ENCODE results near the gene PI4KA.
"Not testable (repeated sequence)": the region's sequence is repeated elsewhere in the genome, so short reads cannot be mapped to it uniquely, and the experiment has no call there.

PI4KA gene

GRCh38 chr22:20668226-20668625 is 190.4 kb downstream of the PI4KA start:
- not testable (repeated sequence) for H3K79me2 ChIP-seq (ENCODE audit: low read length); H3K4me1 ChIP-seq (ENCODE audit: low read length); H2AFZ ChIP-seq (ENCODE audit: low read depth, low read length); H4K20me1 ChIP-seq (ENCODE audit: insufficient read depth, low read length); H3K27me3 ChIP-seq (ENCODE audit: low read depth, low read length); H3K4me3 ChIP-seq (ENCODE audit: low read length); H3K9ac ChIP-seq (ENCODE audit: low read length); H3K9me3 ChIP-seq (ENCODE audit: insufficient read depth, low read length); H3K36me3 ChIP-seq (replicated peaks; ENCODE audit: low read depth, low read length); H3K27ac ChIP-seq (ENCODE audit: low read length); H3K4me2 ChIP-seq (ENCODE audit: low read length)

DNA sequence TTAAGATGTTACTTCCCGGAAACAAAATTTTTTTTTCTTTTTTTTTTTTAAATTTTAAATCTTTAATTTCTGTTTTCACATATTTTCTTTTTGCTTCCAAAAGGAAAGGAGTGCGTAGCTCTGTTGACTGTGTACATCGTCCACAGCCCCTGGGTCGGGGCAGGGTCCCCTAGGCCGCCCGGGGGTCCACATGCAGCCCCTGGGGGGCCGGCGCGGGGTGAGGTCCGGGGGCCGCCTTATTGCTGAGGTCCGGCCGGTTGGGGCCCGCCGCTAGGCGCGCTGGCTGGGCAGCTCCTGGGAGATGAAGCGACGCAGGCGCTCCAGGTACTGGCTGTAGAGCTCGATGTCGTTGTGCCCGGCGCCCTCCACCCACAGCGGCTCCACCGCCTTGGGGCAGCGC is 191.1 kb downstream of the PI4KA start:
- not testable (repeated sequence) for H3K79me2 ChIP-seq (ENCODE audit: low read length); H3K4me2 ChIP-seq (ENCODE audit: low read length); H3K4me1 ChIP-seq (ENCODE audit: low read length); H2AFZ ChIP-seq (ENCODE audit: low read depth, low read length); H3K36me3 ChIP-seq (replicated peaks; ENCODE audit: low read depth, low read length); H3K9ac ChIP-seq (ENCODE audit: low read length); H4K20me1 ChIP-seq (ENCODE audit: insufficient read depth, low read length); H3K27ac ChIP-seq (ENCODE audit: low read length); H3K4me3 ChIP-seq (ENCODE audit: low read length)
- Histone ChIP-seq H3K27me3 (ENCODE audit: low read depth, low read length) (peaks cover 11% of the 10 kb centered on the region; the same call in 1 of the 2 replicates), H3K9me3 (ENCODE audit: insufficient read depth, low read length) (peaks cover 11% of the 10 kb centered on the region)

DNA sequence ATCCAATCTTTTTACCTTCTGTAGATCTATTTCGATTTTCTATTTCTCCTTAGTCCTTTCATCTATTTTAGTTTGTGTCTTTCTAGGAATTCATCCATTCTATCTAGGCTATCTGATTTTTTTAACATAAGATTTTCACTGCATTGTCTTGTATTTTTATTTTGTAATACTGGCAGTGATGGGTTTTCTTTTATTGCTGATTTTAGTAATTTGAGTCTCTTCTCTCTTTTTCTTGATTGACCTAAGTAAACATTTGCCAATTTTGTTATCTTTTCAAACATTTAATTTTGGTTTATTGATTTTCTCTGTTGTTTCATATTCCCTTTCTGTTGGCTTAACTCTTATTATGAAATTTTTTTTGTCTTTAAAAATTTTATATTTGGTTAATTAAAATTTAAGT is 192.1 kb downstream of the PI4KA start:
- no peaks in the 10 kb centered on the region for H3K4me1 ChIP-seq (ENCODE audit: low read length)
- no peak overlapping the region for H3K4me2 ChIP-seq (ENCODE audit: low read length)
- TF ChIP-seq EZH2phosphoT487 (IDR thresholded peaks at IDR 0.05; ENCODE audit: low read depth) (no peak), CTCF (IDR thresholded peaks at IDR 0.05; ENCODE audit: low read depth, low read length) (no peak)
- no peak overlapping the region for H3K4me3 ChIP-seq (ENCODE audit: low read length)
- H3K27ac ChIP-seq (ENCODE audit: low read length): no peak overlapping the region
- peaks cover 14% of the 10 kb centered on the region for H3K9me3 ChIP-seq (ENCODE audit: insufficient read depth, low read length)
- H3K36me3 ChIP-seq (replicated peaks; ENCODE audit: low read depth, low read length): no peaks in the 10 kb centered on the region
- no peaks in the 10 kb centered on the region for H4K20me1 ChIP-seq (ENCODE audit: insufficient read depth, low read length)
- H3K79me2 ChIP-seq (ENCODE audit: low read length): no peaks in the 10 kb centered on the region
- no peak overlapping the region for H2AFZ ChIP-seq (ENCODE audit: low read depth, low read length)
- H3K27me3 ChIP-seq (ENCODE audit: low read depth, low read length): peaks cover 11% of the 10 kb centered on the region; the same call in 1 of the 2 replicates
- no peak overlapping the region for H3K9ac ChIP-seq (ENCODE audit: low read length)

- TF ChIP-seq CTCF (IDR thresholded peaks at IDR 0.05; ENCODE audit: low read depth, low read length): no peak
- TF ChIP-seq EZH2phosphoT487 (IDR thresholded peaks at IDR 0.05; ENCODE audit: low read depth): no peak
- H2AFZ ChIP-seq (ENCODE audit: low read depth, low read length): no peak overlapping the region
Measured at GRCh38 chr22:20664594-20664959, 194.0 kb downstream of the PI4KA start.

GRCh38 chr22:20663941-20664593 is 194.5 kb downstream of the PI4KA start:
- no peak overlapping the region for H3K9ac ChIP-seq (ENCODE audit: low read length)
- H3K27me3 ChIP-seq (ENCODE audit: low read depth, low read length): peaks cover 26% of the 10 kb centered on the region
- H3K79me2 ChIP-seq (ENCODE audit: low read length): no peaks in the 10 kb centered on the region
- no peak overlapping the region for H2AFZ ChIP-seq (ENCODE audit: low read depth, low read length)
- no peaks in the 10 kb centered on the region for H3K4me1 ChIP-seq (ENCODE audit: low read length)
- H3K4me2 ChIP-seq (ENCODE audit: low read length): no peak overlapping the region
- no peak overlapping the region for H3K27ac ChIP-seq (ENCODE audit: low read length)
- no peaks in the 10 kb centered on the region for H4K20me1 ChIP-seq (ENCODE audit: insufficient read depth, low read length)
- H3K36me3 ChIP-seq (replicated peaks; ENCODE audit: low read depth, low read length): no peaks in the 10 kb centered on the region
- no peak for TF ChIP-seq CTCF (IDR thresholded peaks at IDR 0.05; ENCODE audit: low read depth, low read length)
- no peak for TF ChIP-seq EZH2phosphoT487 (IDR thresholded peaks at IDR 0.05; ENCODE audit: low read depth)
- peaks cover 14% of the 10 kb centered on the region for H3K9me3 ChIP-seq (ENCODE audit: insufficient read depth, low read length)
- H3K4me3 ChIP-seq (ENCODE audit: low read length): no peak overlapping the region

More at GRCh38 chr22:20664594-20664959, 194.0 kb downstream of the PI4KA start:
- Histone ChIP-seq H3K27me3 (ENCODE audit: low read depth, low read length) (peaks cover 21% of the 10 kb centered on the region), H3K9me3 (ENCODE audit: insufficient read depth, low read length) (peaks cover 14% of the 10 kb centered on the region), H3K9ac (ENCODE audit: low read length) (no peak overlapping the region), H3K4me1 (ENCODE audit: low read length) (no peaks in the 10 kb centered on the region), H3K36me3 (replicated peaks; ENCODE audit: low read depth, low read length) (no peaks in the 10 kb centered on the region), H4K20me1 (ENCODE audit: insufficient read depth, low read length) (no peaks in the 10 kb centered on the region), H3K4me2 (ENCODE audit: low read length) (no peak overlapping the region), H3K27ac (ENCODE audit: low read length) (no peak overlapping the region), H3K79me2 (ENCODE audit: low read length) (no peaks in the 10 kb centered on the region), H3K4me3 (ENCODE audit: low read length) (no peak overlapping the region)
